HCT116 (cell line): Measurements from ENCODE around the gene SNAPC4. TPM values are rescaled to one million over a fixed set of nuclear protein-coding genes. Genes with fewer than 3 reads are reported as not detected.

Experiments used
- ATAC-seq: fragments of 200-7000 bp; cut with Tn5 transposase; 2 replicates; pipeline ENCODE4 v1.9.1; 2020; ENCODE audit warnings: mild to moderate bottlenecking, moderate library complexity
- BruUV-seq: library from RNA; stranded (reverse); fragments of 400-500 nt; replicated peaks from 2 replicates; lab custom pipeline; 2021; lab: Mats Ljungman, UMichigan
- CTCF ChIA-PET: fragments of 300-600 bp; sonication (Branson Sonifier 250); formaldehyde crosslinking; loops from one replicate; lab custom pipeline; 2021; ENCODE audit warnings: antibody characterized with exemption; lab: Charles Lee
- POLR2A ChIA-PET: fragments of 300-600, 350-600 bp; sonication (Branson Sonifier 250); formaldehyde crosslinking; loops from one replicate; lab custom pipeline; 2021; ENCODE audit warnings: antibody characterized with exemption; lab: Charles Lee
- RAD21 ChIA-PET, 2 experiments: fragments of 300-600 bp; sonication (Branson Sonifier 250); formaldehyde crosslinking; loops; one replicate each; lab custom pipeline; 2023; ENCODE audit warnings: low total read pairs in 2 of 2; ENCODE audit not compliant: uncharacterized antibody in 2 of 2, unreplicated experiment in 2 of 2, low non-redundant PET in 1 of 2; lab: Charles Lee
- DNase-seq: peaks from one replicate; pipeline ENCODE4 v3.0.0-alpha.2; 2010; ENCODE audit warnings: low read depth, low spot score
- H2AFZ ChIP-seq: fragments of 200-600 bp; shearing (Covaris generic), sonication (generic); 2 replicates; pipeline ENCODE4 v1.6.1; 2017; ENCODE audit warnings: low read depth, mixed run types, mixed read lengths, antibody characterized with exemption, low read length; ENCODE audit not compliant: poor library complexity, severe bottlenecking
- H3K27ac ChIP-seq: 2 replicates; pipeline ENCODE4 v1.5.1; 2012; ENCODE audit warnings: low read depth, low read length
- H3K27me3 ChIP-seq: fragments of 200-600 bp; sonication (generic); 2 replicates; pipeline ENCODE4 v1.6.1; 2016; ENCODE audit warnings: mixed run types, low read length, mixed read lengths; ENCODE audit not compliant: insufficient read depth
- H3K36me3 ChIP-seq, 2 experiments: fragments of 200-500 bp in 1 of 2; fragments of 200-600 bp in 1 of 2; sonication (Bioruptor generic) in 1 of 2; sonication (generic) in 1 of 2; 2 replicates each; pipeline versions ENCODE4 v1.5.1 to v1.6.1; 2014 to 2016; ENCODE audit warnings: low read length in 2 of 2, inconsistent platforms in 1 of 2, mixed read lengths in 1 of 2, mixed run types in 1 of 2; ENCODE audit not compliant: insufficient read depth in 2 of 2, control insufficient read depth in 1 of 2
- H3K4me1 ChIP-seq, 2 experiments: fragments of 200-600 bp in 1 of 2; sonication (generic) in 1 of 2; 2 replicates each; pipeline versions ENCODE4 v1.5.1 to v1.6.1; 2012 to 2017; ENCODE audit warnings: low read length in 2 of 2, inconsistent platforms in 1 of 2, mild to moderate bottlenecking in 1 of 2, mixed read lengths in 1 of 2, mixed run types in 1 of 2, moderate library complexity in 1 of 2; ENCODE audit not compliant: insufficient read depth in 2 of 2, control insufficient read depth in 1 of 2
- H3K4me2 ChIP-seq: fragments of 200-600 bp; sonication (generic); 2 replicates; pipeline ENCODE4 v1.6.1; 2017; ENCODE audit warnings: mixed run types, low read length, mixed read lengths
- H3K4me3 ChIP-seq, 2 experiments: fragments of 200-600 bp in 1 of 2; sonication (generic) in 1 of 2; replicated peaks in 1 of 2; 2 replicates each; pipeline ENCODE4 v1.5.1; 2011 to 2016; ENCODE audit warnings: low read length in 2 of 2, control low read depth in 1 of 2, low read depth in 1 of 2, mild to moderate bottlenecking in 1 of 2, mixed read lengths in 1 of 2, mixed run types in 1 of 2
- H3K79me2 ChIP-seq: fragments of 200-600 bp; sonication (generic); 2 replicates; pipeline ENCODE4 v1.6.1; 2017; ENCODE audit warnings: mild to moderate bottlenecking, mixed run types, low read length, moderate library complexity, mixed read lengths; ENCODE audit not compliant: insufficient read depth
- H3K9ac ChIP-seq: fragments of 200-600 bp; sonication (generic); 2 replicates; pipeline ENCODE4 v1.6.1; 2016; ENCODE audit warnings: low read length, mixed read lengths
- H3K9me2 ChIP-seq: fragments of 200-600 bp; sonication (generic), shearing (Covaris generic); 2 replicates; pipeline ENCODE4 v1.6.1; 2017; ENCODE audit warnings: mixed run types, mild to moderate bottlenecking, moderate library complexity; ENCODE audit not compliant: insufficient read depth
- H3K9me3 ChIP-seq, 2 experiments: fragments of 200-500 bp in 1 of 2; fragments of 200-600 bp in 1 of 2; sonication (Bioruptor generic) in 1 of 2; sonication (generic) in 1 of 2; 2 replicates each; pipeline ENCODE4 v1.6.1; 2014 to 2017; ENCODE audit warnings: low read length in 2 of 2, mixed read lengths in 2 of 2, inconsistent platforms in 1 of 2, low read depth in 1 of 2, mild to moderate bottlenecking in 1 of 2, mixed run types in 1 of 2, moderate library complexity in 1 of 2; ENCODE audit not compliant: control insufficient read depth in 1 of 2, insufficient read depth in 1 of 2
- H4K20me1 ChIP-seq: fragments of 200-600 bp; sonication (generic), shearing (Covaris generic); 2 replicates; pipeline ENCODE4 v1.6.1; 2017; ENCODE audit warnings: mixed run types, mild to moderate bottlenecking, moderate library complexity; ENCODE audit not compliant: insufficient read depth
- EGR1 ChIP-seq: IDR thresholded peaks from 2 replicates; pipeline ENCODE4 v1.6.1; 2012; ENCODE audit warnings: low read depth
- ELF1 ChIP-seq: IDR thresholded peaks from 2 replicates; pipeline ENCODE4 v1.6.1; 2012; ENCODE audit warnings: low read depth, borderline replicate concordance
- FOSL1 ChIP-seq: IDR thresholded peaks from 2 replicates; pipeline ENCODE4 v1.6.1; 2012; ENCODE audit warnings: low read depth
- JUND ChIP-seq: IDR thresholded peaks from 2 replicates; pipeline ENCODE4 v1.6.1; 2012
- POLR2A ChIP-seq: IDR thresholded peaks from 2 replicates; pipeline ENCODE4 v1.7.0; 2011; ENCODE audit warnings: borderline replicate concordance; ENCODE audit not compliant: insufficient read depth, insufficient read length; ENCODE audit errors: extremely low read depth
- POLR2AphosphoS5 ChIP-seq: IDR thresholded peaks from 2 replicates; pipeline ENCODE4 v1.6.1; 2011; ENCODE audit warnings: mild to moderate bottlenecking, low read depth, low read length, moderate library complexity
- SIN3A ChIP-seq: IDR thresholded peaks from 2 replicates; pipeline ENCODE4 v1.6.1; 2012; ENCODE audit warnings: low read depth
- SRF ChIP-seq: IDR thresholded peaks from 2 replicates; pipeline ENCODE4 v1.6.1; 2012; ENCODE audit warnings: low read depth
- ZBTB33 ChIP-seq: IDR thresholded peaks from 2 replicates; pipeline ENCODE4 v1.6.1; 2011; ENCODE audit warnings: mild to moderate bottlenecking, low read length, moderate library complexity; ENCODE audit not compliant: insufficient replicate concordance; ENCODE audit errors: extremely low read depth
- ZFX ChIP-seq: fragments of 450-650 bp; IDR thresholded peaks from 2 replicates; pipeline ENCODE4 v1.6.1; 2017
- ZNF274 ChIP-seq: fragments of 200-500 bp; sonication (Bioruptor generic); IDR thresholded peaks from 2 replicates; pipeline ENCODE4 v1.6.1; 2014; ENCODE audit warnings: mild to moderate bottlenecking, low read depth, low read length, inconsistent platforms
- intact Hi-C: fragments of 100-400 bp; cut with micrococcal nuclease; formaldehyde crosslinking; loops from 2 replicates; pipeline ENCODE4 v1.10.0; 2022
- total RNA-seq: library from RNA; stranded (reverse); gene quantifications from one replicate; pipeline ENCODE4 v1.2.1, GENCODE V29; 2021; ENCODE audit not compliant: unreplicated experiment
- TF ChIP-seq, protein P1 (sequence below): IDR thresholded peaks from 2 replicates; pipeline ENCODE4 v1.6.1; 2012
- TF ChIP-seq, protein P2 (sequence below), 3 experiments: fragments of 200-600 bp in 1 of 3; sonication (generic) in 1 of 3; IDR thresholded peaks in 2 of 3; conservative IDR thresholded peaks in 1 of 3; 2 replicates each; pipeline ENCODE4 v1.5.1; 2012 to 2017; ENCODE audit warnings: low read depth in 2 of 3, low read length in 2 of 3, antibody characterized with exemption in 1 of 3, borderline replicate concordance in 1 of 3, control low read depth in 1 of 3, mild to moderate bottlenecking in 1 of 3, mixed read lengths in 1 of 3, mixed run types in 1 of 3, moderate library complexity in 1 of 3; ENCODE audit not compliant: insufficient read depth in 1 of 3

Gene SNAPC4
- total RNA-seq, 1 experiment from 2014 or later = 20.4 TPM

DNA sequence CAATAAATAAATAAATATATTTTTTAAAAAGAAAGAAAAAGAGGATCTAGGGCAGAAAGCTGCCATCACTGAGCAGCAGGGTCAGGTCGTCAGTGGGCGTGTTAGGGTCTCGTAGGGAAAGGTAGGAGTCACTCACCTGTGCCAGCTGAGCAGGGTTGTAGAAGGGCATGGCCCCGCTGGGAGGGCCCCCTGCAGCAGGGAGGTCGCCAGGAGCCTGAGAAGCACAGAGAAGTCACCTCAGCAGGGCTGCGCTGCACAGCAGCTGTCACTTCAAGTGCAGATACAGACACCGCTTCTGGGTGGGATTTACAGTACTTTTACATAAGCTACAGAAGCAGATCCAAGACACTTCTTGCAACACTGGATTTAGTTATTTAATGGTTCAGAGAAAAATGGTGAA, 43.7 kb upstream of the SNAPC4 start:
- POLR2A ChIA-PET = no interaction called here

DNA sequence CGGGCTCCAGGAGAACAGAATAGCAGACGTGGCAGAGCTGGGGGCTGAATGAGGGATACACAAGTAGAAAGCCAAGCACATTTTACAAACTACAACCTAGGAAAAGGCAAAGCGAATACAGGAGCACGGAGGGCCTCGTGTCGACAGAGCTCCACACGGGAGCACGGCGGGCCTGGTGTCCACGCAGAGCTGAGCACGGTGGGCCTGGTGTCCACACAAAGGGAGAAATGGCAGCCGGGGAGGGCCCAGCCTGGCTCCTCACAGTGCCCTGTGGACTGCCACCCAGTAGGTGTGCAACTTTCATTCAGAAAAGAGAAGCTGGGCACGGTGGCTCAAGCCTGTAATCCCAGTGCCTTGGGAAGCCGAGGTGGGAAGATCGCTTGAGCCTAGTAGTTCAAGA, 43.1 kb upstream of the SNAPC4 start:
- no peak for DNase-seq
- ChIA-PET RAD21 (no interaction called here), CTCF (interaction anchor here (1.5 kb wide), 1 partner anchor 41 kb away, joined by 3 read pairs; no protein-coding TSS in a partner anchor), POLR2A (no interaction called here)
- no peak overlapping the region for H3K27ac ChIP-seq
- no peaks in the 10 kb centered on the region for H4K20me1 ChIP-seq
- BruUV-seq = no TSS peak
- H3K4me3 ChIP-seq = no peak overlapping the region
- H3K9ac ChIP-seq = no peak overlapping the region
- H3K9me3 ChIP-seq = no peaks in the 10 kb centered on the region
- H3K4me2 ChIP-seq = no peak overlapping the region
- no peak for ATAC-seq
- H3K9me2 ChIP-seq = no peaks in the 10 kb centered on the region
- peaks cover 12% of the 10 kb centered on the region for H3K79me2 ChIP-seq
- intact Hi-C loops = no loop called here
- H3K4me1 ChIP-seq = peaks cover 7 to 14% of the 10 kb centered on the region in 2 experiments
- peaks cover 24 to 43% of the 10 kb centered on the region in 2 experiments for H3K36me3 ChIP-seq
- no peaks in the 10 kb centered on the region for H3K27me3 ChIP-seq
- no peak overlapping the region for H2AFZ ChIP-seq
- TF ChIP-seq ZBTB33 = no peak
- TF ChIP-seq ZFX = no peak
- TF ChIP-seq ELF1 = no peak
- TF ChIP-seq ZNF274 = no peak
- TF ChIP-seq, protein P1, sequence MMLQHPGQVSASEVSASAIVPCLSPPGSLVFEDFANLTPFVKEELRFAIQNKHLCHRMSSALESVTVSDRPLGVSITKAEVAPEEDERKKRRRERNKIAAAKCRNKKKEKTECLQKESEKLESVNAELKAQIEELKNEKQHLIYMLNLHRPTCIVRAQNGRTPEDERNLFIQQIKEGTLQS = no peak
- TF ChIP-seq EGR1 = no peak
- no peak for TF ChIP-seq POLR2AphosphoS5
- TF ChIP-seq JUND = no peak
- TF ChIP-seq, protein P2, sequence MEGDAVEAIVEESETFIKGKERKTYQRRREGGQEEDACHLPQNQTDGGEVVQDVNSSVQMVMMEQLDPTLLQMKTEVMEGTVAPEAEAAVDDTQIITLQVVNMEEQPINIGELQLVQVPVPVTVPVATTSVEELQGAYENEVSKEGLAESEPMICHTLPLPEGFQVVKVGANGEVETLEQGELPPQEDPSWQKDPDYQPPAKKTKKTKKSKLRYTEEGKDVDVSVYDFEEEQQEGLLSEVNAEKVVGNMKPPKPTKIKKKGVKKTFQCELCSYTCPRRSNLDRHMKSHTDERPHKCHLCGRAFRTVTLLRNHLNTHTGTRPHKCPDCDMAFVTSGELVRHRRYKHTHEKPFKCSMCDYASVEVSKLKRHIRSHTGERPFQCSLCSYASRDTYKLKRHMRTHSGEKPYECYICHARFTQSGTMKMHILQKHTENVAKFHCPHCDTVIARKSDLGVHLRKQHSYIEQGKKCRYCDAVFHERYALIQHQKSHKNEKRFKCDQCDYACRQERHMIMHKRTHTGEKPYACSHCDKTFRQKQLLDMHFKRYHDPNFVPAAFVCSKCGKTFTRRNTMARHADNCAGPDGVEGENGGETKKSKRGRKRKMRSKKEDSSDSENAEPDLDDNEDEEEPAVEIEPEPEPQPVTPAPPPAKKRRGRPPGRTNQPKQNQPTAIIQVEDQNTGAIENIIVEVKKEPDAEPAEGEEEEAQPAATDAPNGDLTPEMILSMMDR (IDR thresholded peaks at IDR 0.05 in 2 of 3, conservative IDR thresholded peaks at IDR 0.05 in 1 of 3; ENCODE audit: borderline replicate concordance in 1 of 3, insufficient read depth in 1 of 3, low read depth in 2 of 3, low read length in 2 of 3) = no peak

More for the DNA sequence above, 43.7 kb upstream of the SNAPC4 start:
- no peak overlapping the region for H2AFZ ChIP-seq
- peaks cover under 1 to 8% of the 10 kb centered on the region in 2 experiments for H3K4me1 ChIP-seq
- H3K27ac ChIP-seq = no peak overlapping the region
- ATAC-seq = no peak
- peaks cover 24 to 44% of the 10 kb centered on the region in 2 experiments for H3K36me3 ChIP-seq
- BruUV-seq = no TSS peak
- no peaks in the 10 kb centered on the region for H4K20me1 ChIP-seq
- H3K79me2 ChIP-seq = peaks cover 6% of the 10 kb centered on the region
- TF ChIP-seq POLR2A (no peak), SRF (no peak), SIN3A (no peak), ELF1 (no peak), FOSL1 (no peak)
- TF ChIP-seq, protein P2 (IDR thresholded peaks at IDR 0.05 in 2 of 3, conservative IDR thresholded peaks at IDR 0.05 in 1 of 3; ENCODE audit: borderline replicate concordance in 1 of 3, insufficient read depth in 1 of 3, low read depth in 2 of 3, low read length in 2 of 3) = no peak
- H3K9me3 ChIP-seq = no peaks in the 10 kb centered on the region
- ChIA-PET CTCF (interaction anchor here (1.5 kb wide), 1 partner anchor 41 kb away, joined by 3 read pairs; no protein-coding TSS in a partner anchor), RAD21 (no interaction called here)
- H3K4me3 ChIP-seq = no peak overlapping the region
- no peak overlapping the region for H3K4me2 ChIP-seq
- no peak for DNase-seq
- no peak overlapping the region for H3K9ac ChIP-seq
- intact Hi-C loops = no loop called here
- no peaks in the 10 kb centered on the region for H3K9me2 ChIP-seq
- no peaks in the 10 kb centered on the region for H3K27me3 ChIP-seq
